Cardiac fibroblast (primary cell): Measurements from ENCODE around the gene STAB2.

ENCODE experiments used
- DNase-seq, 2 donors: peaks; one replicate each; pipeline versions ENCODE4 v3.0.0 to v3.0.0-alpha.2; 2010; ENCODE audit warnings: low read depth in 2 of 2
- H3K4me3 ChIP-seq, 2 donors: replicated peaks in 1 of 2; 1 replicate in 1 of 2; 2 replicates in 1 of 2; pipeline ENCODE4 v1.5.1; 2011; ENCODE audit warnings: low read depth in 2 of 2, low read length in 2 of 2, mild to moderate bottlenecking in 2 of 2, moderate library complexity in 1 of 2
- TF ChIP-seq, protein P1 (sequence below): IDR thresholded peaks from one replicate; pipeline ENCODE4 v1.5.1; 2011; ENCODE audit warnings: low read depth, mild to moderate bottlenecking, low read length, inconsistent platforms

Gene STAB2

DNA sequence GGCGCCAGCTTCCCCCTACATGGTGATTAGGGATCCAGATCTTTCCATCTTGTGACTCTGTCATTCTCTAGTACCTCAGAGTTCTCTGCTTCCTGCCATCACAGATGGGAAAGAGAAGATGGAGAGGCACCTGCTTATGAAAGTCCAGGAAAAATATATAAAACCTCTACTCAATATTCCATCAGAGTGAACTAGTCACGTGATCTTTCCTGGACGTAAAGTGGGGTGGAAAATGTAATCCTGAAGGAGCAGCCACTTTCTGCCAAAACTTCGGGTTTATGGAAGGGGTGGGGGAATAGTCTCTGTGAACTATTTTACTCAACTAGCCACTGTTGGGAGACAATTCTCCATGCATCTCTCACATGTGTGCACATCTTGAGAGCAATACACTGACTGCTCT is 47.7 kb downstream of the STAB2 start:
- TF ChIP-seq, protein P1, sequence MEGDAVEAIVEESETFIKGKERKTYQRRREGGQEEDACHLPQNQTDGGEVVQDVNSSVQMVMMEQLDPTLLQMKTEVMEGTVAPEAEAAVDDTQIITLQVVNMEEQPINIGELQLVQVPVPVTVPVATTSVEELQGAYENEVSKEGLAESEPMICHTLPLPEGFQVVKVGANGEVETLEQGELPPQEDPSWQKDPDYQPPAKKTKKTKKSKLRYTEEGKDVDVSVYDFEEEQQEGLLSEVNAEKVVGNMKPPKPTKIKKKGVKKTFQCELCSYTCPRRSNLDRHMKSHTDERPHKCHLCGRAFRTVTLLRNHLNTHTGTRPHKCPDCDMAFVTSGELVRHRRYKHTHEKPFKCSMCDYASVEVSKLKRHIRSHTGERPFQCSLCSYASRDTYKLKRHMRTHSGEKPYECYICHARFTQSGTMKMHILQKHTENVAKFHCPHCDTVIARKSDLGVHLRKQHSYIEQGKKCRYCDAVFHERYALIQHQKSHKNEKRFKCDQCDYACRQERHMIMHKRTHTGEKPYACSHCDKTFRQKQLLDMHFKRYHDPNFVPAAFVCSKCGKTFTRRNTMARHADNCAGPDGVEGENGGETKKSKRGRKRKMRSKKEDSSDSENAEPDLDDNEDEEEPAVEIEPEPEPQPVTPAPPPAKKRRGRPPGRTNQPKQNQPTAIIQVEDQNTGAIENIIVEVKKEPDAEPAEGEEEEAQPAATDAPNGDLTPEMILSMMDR, result no peak
- no peak for DNase-seq
- H3K4me3 ChIP-seq, result no peak overlapping the region

DNA sequence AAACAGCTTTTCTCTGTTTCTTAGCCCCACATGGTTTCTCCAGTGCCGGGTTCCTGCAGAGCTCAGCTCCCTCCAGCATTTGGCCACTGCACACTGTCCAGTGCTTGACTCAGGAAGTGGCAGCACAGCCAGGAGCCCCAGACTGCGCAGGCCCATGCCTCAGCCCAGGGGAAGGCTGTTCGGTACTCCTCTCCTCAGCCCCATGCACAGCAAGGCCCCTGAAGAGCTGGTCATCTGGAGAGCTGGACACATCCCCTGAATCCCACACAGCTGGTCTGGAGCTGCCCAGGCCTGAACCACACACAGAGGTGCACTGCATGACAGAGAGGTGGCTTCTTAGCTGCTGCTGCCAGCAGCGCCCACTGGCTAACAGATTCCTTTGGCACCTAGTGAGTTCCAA is 48.3 kb downstream of the STAB2 start:
- TF ChIP-seq, protein P1, result no peak
- H3K4me3 ChIP-seq, result no peak overlapping the region
- no peak for DNase-seq

DNA sequence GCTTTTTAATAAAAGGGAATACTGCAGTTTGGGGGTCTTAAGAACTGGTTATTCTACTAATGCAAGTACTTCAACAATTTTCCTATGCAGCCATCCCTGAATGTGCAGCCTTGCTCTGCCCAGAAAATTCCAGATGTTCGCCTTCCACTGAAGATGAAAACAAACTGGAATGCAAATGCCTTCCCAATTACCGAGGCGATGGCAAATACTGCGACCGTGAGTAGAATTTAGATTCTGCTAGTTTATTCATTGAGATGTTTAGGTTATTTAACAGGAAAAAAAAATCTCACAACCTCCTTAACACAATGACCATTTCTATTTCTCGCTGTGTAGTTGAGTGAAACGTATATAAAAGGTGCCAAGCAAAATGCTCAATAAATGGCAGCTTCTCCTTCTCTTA is 49.9 kb downstream of the STAB2 start:
- no peak for DNase-seq

DNA sequence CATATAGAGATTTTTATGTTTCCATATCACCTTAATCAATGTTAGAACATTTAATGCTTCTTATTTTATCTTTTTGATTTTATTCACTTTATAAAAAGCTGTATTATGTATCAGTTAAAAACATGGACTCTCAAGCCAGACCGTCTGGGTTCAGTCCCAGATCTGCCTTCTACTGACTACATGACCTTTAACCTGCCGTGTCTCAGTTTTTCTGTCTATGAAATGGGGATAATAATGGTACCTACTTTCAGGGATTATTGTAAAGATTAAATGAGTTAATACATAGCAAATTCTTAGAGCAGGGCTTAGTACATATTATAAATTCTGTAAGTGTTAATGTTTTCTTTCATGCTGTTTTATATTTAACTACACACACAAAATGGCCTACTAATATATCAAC is 50.4 kb downstream of the STAB2 start:
- DNase-seq, result no peak
- H3K4me3 ChIP-seq, result no peak overlapping the region
- TF ChIP-seq, protein P1, result no peak

More for the DNA sequence above, 49.9 kb downstream of the STAB2 start:
- TF ChIP-seq, protein P1, result no peak
- H3K4me3 ChIP-seq, result no peak overlapping the region

DNA sequence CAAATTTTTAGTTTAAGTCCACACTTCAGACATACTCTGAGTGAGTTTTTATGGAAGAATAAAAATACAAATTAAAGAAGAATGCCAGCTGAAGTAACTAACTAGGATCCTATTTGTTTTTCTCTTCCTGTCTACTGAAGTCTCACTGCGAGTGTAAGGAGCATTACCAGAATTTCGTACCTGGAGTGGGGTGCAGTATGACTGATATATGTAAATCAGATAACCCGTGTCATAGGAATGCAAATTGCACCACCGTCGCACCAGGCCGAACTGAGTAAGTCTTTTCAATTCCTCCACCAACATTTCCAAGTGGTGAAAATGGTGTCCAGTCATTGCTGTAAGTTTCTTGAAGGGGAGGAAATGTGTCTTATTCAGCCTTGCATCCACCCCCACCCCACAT is 52.9 kb downstream of the STAB2 start:
- no peak for DNase-seq
- TF ChIP-seq, protein P1, result no peak
- H3K4me3 ChIP-seq, result no peak overlapping the region

DNA sequence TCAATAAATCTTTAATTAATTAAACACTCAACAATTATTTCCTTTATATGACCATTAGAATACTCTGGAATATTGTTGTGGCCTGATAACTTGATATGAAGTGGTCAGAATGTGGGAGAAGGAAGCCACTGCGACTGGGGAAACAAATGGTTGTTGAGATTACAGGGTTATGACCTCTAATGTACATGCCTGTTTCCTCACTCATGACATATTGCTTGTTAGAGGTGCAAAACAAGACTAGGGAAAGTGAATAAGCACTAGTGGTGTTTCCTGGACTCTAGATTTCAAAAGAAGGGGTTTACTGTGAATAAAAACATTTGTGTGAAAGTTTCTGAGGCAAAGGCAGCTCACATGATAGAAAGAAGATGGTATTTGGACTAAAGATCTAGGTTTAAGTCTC is 53.3 kb downstream of the STAB2 start:
- no peak overlapping the region for H3K4me3 ChIP-seq
- TF ChIP-seq, protein P1, result no peak
- DNase-seq, result no peak

DNA sequence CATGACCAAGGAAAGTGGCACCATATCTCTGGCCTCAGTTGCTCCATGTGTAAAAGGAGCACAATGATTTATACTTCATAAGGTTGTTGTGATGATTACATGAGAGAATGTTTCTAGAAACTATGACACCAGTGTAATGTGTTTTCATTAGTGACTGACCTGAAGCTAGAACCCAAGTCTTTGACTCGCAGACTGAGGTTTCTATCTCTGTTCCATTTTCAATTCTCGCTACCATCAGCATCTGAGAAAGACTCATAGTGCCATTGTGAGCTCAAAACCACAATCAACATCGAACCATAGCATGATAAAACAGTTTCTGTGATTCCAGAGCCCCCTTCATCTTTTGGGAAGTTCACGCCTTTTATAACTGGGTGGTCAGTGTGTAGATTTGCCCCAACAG is 53.8 kb downstream of the STAB2 start:
- TF ChIP-seq, protein P1, result no peak
- no peak for DNase-seq
- no peak overlapping the region for H3K4me3 ChIP-seq
